Right forelimb (tissue), 1 donor: ENCODE results near the gene LY86.
"Not testable (repeated sequence)": the region's sequence is repeated elsewhere in the genome, so short reads cannot be mapped to it uniquely, and the experiment has no call there.

Source experiments
- DNase-seq: peaks from one replicate; pipeline ENCODE4 v3.0.0-alpha.2; 2018

Gene LY86

GRCh38 chr6:6596529-6597328 is 8.2 kb downstream of the LY86 start:
- no peak for DNase-seq

GRCh38 chr6:6597682-6598081 is 9.2 kb downstream of the LY86 start:
- no peak for DNase-seq

DNA sequence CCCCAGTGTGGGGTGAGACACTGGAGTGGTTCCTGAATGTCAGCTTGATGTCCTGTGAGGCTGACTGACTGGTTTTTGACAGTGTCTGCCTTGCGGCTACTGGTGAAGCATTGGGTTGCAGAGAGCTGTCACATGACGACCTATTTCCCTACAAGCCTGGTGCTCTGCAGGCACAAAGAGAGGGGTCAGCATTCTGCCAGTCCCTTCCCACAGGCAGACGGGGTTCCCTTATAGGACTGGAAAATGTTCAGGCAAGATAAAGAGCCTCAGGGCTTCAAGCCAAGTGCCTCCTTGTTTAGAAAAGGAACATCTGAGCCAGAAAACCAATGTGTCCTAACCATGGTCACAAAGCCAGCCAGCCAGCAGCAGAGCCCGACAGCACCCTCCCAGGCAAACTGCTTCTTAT is 11.0 kb downstream of the LY86 start:
- no peak for DNase-seq

- no peak for DNase-seq
Measured at GRCh38 chr6:6600875-6601274, 12.4 kb downstream of the LY86 start.

DNA sequence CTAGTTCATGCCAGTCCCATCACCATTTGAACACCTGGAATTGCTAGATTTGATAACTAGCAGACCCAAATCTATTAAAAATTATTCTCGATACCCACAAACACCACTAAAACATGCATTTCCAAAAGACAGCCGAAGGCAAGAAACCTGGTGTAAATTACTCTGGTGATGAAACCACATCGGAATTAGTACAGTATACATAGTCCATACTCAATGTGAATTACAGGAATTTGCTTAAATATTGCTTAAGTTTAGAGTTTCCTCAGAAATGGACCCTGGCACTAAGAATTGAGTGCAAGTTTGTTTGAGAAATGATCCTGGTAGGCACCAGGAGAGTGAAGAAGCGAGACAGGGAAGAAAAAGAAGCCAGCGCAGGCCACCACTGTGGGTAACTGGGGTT is 13.7 kb downstream of the LY86 start:
- DNase-seq = no peak

DNA sequence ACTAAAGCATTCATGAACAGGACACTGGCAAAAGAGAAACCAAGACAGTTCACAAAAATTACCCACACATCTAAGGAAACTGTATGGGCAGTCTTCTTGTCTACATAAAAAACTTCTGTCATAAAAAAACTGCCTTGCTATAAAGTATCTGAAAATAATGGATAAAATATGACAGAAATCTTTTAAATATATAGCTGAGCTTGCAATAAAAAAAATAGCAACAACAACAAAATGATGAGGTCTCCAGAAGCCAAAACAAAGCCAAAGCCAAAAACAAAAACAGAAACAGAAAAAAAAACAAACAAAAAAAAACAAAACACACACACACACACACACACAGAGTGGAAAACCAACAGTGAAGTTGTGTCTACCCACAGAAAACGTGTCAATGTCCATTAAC is 14.8 kb downstream of the LY86 start:
- no peak for DNase-seq

DNA sequence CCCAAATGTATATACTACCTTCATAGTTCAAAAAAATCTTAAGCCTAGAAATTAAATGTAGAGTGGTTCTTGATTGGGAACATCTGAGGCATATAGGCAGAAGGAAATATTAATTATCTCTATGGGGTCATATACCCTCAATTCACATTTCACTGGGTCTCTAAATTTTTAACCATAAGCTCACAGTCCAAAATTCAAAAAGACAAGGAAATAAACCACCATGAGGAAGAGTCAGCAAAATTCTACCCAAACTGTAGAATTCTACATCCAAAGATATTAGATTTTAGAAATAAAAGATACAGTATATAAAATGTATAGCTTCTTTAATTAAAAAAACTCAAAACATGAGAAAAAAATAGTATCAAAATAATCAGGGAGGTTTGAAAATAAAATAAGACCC is 15.5 kb downstream of the LY86 start:
- no peak for DNase-seq

DNA sequence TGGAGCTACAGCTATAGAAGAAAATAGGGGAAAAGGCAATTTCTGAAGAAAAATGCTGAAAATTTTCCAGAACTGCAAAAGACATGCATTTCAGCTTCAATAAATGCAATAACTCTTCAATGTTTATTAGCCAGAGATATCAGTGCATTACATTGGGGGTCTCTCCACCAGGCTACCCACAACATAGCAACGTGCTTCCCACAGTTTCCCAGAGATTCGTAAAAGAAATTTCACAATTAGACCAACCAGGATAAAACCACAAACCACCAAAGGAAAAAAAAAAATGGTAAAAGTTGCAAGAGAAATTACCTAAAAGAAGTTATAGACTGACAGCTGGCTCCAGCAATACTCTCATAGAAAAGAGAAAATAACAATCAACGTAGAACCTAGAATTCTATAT is 16.0 kb downstream of the LY86 start:
- DNase-seq = no peak

DNA sequence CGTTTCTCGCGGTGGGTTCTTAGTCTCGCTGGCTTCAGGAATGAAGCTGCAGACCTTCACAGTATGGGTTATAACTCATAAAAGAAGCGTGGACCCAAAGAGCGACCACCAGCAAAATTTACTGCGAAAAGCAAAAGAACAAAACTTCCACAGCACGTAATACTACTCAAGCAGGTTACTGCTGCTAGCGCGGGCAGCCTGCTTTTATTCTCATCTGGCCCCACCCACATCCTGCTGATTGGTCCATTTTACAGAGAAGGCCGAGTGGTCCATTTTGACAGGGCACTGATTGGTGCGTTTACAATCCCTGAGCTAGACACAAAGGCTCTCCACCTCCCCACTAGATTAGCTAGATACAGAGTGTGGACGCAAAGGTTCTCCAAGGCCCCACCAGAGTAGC is 17.4 kb downstream of the LY86 start:
- no peak for DNase-seq

GRCh38 chr6:6606391-6607030 is 18.0 kb downstream of the LY86 start:
- not testable (repeated sequence) for DNase-seq

- DNase-seq = no peak
Measured at GRCh38 chr6:6609450-6609849, 20.9 kb downstream of the LY86 start.

GRCh38 chr6:6610031-6610591 is 21.6 kb downstream of the LY86 start:
- DNase-seq = no peak

- no peak for DNase-seq
Measured at GRCh38 chr6:6611486-6611885, 23.0 kb downstream of the LY86 start.

DNA sequence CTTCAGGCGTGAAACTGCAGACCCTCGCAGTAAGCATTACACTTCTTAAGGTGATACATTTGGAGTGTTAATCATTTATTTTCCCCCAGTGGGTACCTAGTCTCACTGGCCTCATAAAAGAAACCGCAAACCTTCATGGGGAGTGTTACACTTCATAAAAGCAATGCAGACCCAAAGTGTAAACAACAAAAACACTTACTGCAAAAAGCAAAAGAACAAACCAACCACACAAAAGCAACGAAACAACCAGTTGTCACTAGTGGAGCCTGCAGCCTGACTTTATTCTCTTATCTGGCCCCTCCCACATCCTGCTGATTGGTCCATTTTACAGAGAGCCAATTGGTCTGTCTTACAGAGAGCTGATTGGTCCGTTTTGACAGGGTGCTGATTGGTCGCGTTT is 23.8 kb downstream of the LY86 start:
- no peak for DNase-seq

GRCh38 chr6:6613103-6613718 is 24.7 kb downstream of the LY86 start:
- DNase-seq = not testable (repeated sequence)

GRCh38 chr6:6614096-6614982 is 25.8 kb downstream of the LY86 start:
- DNase-seq = no peak

GRCh38 chr6:6614983-6615349 is 26.4 kb downstream of the LY86 start:
- no peak for DNase-seq

DNA sequence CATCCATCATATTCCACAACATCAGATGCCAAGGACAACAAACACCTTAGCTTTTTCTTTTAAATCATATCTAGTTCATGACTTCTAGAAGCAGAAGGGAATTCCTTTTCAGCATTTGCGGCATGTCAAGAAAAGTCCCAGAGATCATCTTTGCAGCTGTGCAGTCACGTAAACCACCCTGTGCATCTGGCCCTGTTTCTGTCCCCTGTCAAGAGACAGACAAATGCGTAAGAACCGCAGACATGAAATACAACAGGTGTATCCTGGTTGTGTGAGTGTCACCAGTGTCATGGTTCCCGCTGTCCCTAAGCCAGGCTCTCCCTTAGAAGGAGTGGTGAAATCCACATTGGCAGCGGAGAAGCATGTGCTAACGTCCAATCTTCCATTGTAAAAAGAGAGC is 28.1 kb downstream of the LY86 start:
- DNase-seq = no peak

DNA sequence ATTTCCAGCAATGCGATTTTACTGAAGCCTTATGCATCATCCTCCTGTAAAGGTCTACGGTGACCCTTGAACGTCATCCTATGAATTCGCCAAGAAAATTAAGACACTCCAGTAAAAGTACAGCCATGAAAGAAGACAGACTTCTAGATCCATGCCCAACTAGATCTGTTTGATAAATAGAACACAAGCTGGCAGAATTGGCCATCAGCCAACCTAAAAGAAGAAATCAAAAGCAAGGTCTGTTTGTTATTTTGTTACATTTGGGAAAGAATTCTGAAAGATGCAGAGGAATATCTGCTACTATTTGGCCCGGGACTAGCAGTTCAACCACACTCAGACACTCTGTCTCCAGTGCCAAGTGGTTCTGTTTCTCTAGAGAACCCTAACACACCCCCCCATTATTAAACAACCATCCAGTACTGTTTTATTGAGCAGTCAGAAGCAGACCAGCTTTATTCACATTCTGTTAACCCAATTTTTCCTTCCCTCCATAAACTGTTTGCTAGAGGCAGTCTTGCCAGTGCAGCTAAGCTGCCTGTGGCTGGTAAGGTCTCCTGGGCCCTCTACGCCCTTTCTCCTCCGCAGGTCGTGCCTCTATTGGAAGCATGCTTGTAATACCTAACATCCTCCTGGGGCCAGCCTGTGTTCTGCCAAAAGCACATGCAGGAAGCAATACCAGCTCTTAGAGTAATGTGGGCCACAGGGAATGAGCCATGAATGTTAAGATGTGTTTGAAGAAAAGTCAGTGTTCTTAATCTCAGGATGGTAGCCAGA is 30.7 kb downstream of the LY86 start:
- DNase-seq = no peak

GRCh38 chr6:6620766-6621425 is 32.4 kb downstream of the LY86 start:
- DNase-seq = no peak

- no peak for DNase-seq
Measured at GRCh38 chr6:6622501-6622900, 34.0 kb downstream of the LY86 start.

DNA sequence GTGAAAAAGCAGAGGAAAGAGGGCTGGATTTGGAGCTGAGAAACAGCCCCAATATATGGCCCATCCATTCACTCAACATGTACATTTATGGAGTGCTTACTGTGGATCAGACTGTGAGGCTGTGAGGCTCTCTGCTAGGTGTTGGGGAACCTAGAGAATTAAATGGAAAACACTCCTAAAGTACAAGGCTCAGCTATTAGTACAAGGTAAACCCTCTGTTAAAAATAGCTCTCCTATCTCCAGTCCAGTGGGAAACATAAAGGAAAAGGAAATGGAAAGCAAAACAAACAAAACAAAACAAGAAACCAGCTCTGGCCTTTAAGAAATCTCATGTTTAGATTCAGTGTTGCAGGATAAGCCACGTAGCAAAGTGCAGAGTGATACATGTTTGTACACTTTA is 35.0 kb downstream of the LY86 start:
- DNase-seq = no peak
